ENCODE data around the gene SLC10A3.

DNA sequence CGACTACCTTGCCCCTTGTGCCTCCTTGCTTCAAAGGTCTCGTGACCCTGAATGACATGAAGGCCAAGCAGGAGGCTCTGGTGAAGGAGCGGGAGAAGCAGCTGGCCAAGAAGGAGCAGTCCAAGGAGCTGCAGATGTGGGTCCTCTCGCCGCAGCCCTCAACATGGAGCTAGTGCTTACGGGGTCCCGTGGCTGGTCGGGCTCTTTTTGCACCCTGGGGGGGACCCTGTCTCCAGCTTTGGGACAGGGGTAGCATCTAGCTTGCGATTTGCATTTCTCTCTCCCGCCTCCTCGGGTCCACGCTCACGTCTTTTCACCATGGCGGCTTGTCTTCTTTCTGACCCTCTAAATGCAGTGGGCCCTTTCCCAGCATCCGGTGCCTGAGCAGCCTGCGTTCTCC lies 44.7 kb downstream of the SLC10A3 start:
- TF ChIP-seq POLR2AphosphoS5 (IDR thresholded peaks at IDR 0.05; ENCODE audit: low read depth, low read length) (no peak), SPI1 (IDR thresholded peaks at IDR 0.05; ENCODE audit: low read depth, low read length) (no peak), POLR2A (IDR thresholded peaks at IDR 0.05; ENCODE audit: low read depth, low read length) (no peak)

Measured in GM12891 (cell line).